ENCODE data around the gene NR5A1.

The NR5A1 gene

GRCh38 chr9:124506931-124507879 lies at the start of gene NR5A1:
Gene NR5A1 (minus strand): TSS chr9:124507399. CDS start chr9:124503395, 4,004 bp downstream.
- DNase-seq (ENCODE audit: extremely low read depth in 1 of 2, low read depth in 1 of 2) = no peak

- DNase-seq (ENCODE audit: extremely low read depth in 1 of 2, low read depth in 1 of 2) = no peak
Measured at GRCh38 chr9:124555043-124555442, 47.8 kb upstream of the NR5A1 start.

- DNase-seq (ENCODE audit: extremely low read depth in 1 of 2, low read depth in 1 of 2) = no peak
Measured at GRCh38 chr9:124553738-124554137, 46.5 kb upstream of the NR5A1 start.

- no peak for DNase-seq (ENCODE audit: extremely low read depth in 1 of 2, low read depth in 1 of 2)
Measured at GRCh38 chr9:124552273-124552605, 45.0 kb upstream of the NR5A1 start.

- DNase-seq (ENCODE audit: extremely low read depth in 1 of 2, low read depth in 1 of 2) = peak in 1 of 2 donors; percentile 7
Measured at GRCh38 chr9:124551472-124552272, 44.5 kb upstream of the NR5A1 start.

- no peak for DNase-seq (ENCODE audit: extremely low read depth in 1 of 2, low read depth in 1 of 2)
Measured at GRCh38 chr9:124550072-124550471, 42.9 kb upstream of the NR5A1 start.

GRCh38 chr9:124549016-124549415 lies 41.8 kb upstream of the NR5A1 start:
- DNase-seq (ENCODE audit: extremely low read depth in 1 of 2, low read depth in 1 of 2) = no peak

- DNase-seq (ENCODE audit: extremely low read depth in 1 of 2, low read depth in 1 of 2) = no peak
Measured at GRCh38 chr9:124544535-124544934, 37.3 kb upstream of the NR5A1 start.

GRCh38 chr9:124541824-124542223 lies 34.6 kb upstream of the NR5A1 start:
- no peak for DNase-seq (ENCODE audit: extremely low read depth in 1 of 2, low read depth in 1 of 2)

- no peak for DNase-seq (ENCODE audit: extremely low read depth in 1 of 2, low read depth in 1 of 2)
Measured at GRCh38 chr9:124537926-124538325, 30.7 kb upstream of the NR5A1 start.

- DNase-seq (ENCODE audit: extremely low read depth in 1 of 2, low read depth in 1 of 2) = no peak
Measured at GRCh38 chr9:124535846-124536245, 28.6 kb upstream of the NR5A1 start.

- DNase-seq (ENCODE audit: extremely low read depth in 1 of 2, low read depth in 1 of 2) = no peak
Measured at GRCh38 chr9:124532897-124533296, 25.7 kb upstream of the NR5A1 start.

GRCh38 chr9:124531115-124531514 lies 23.9 kb upstream of the NR5A1 start:
- no peak for DNase-seq (ENCODE audit: extremely low read depth in 1 of 2, low read depth in 1 of 2)

GRCh38 chr9:124530246-124530645 lies 23.0 kb upstream of the NR5A1 start:
- DNase-seq (ENCODE audit: extremely low read depth in 1 of 2, low read depth in 1 of 2) = no peak

- no peak for DNase-seq (ENCODE audit: extremely low read depth in 1 of 2, low read depth in 1 of 2)
Measured at GRCh38 chr9:124527781-124528180, 20.6 kb upstream of the NR5A1 start.

- DNase-seq (ENCODE audit: extremely low read depth in 1 of 2, low read depth in 1 of 2) = no peak
Measured at GRCh38 chr9:124526174-124526573, 19.0 kb upstream of the NR5A1 start.

GRCh38 chr9:124522121-124523098 lies 15.2 kb upstream of the NR5A1 start:
- no peak for DNase-seq (ENCODE audit: extremely low read depth in 1 of 2, low read depth in 1 of 2)

GRCh38 chr9:124521142-124521541 lies 13.9 kb upstream of the NR5A1 start:
- no peak for DNase-seq (ENCODE audit: extremely low read depth in 1 of 2, low read depth in 1 of 2)

- no peak for DNase-seq (ENCODE audit: extremely low read depth in 1 of 2, low read depth in 1 of 2)
Measured at GRCh38 chr9:124520206-124520596, 13.0 kb upstream of the NR5A1 start.

GRCh38 chr9:124518116-124518515 lies 10.9 kb upstream of the NR5A1 start:
- DNase-seq (ENCODE audit: extremely low read depth in 1 of 2, low read depth in 1 of 2) = no peak

GRCh38 chr9:124517600-124517999 lies 10.4 kb upstream of the NR5A1 start:
- no peak for DNase-seq (ENCODE audit: extremely low read depth in 1 of 2, low read depth in 1 of 2)
